Adipocyte (in vitro differentiated cells): ENCODE measurements around the gene RIN2.
A peak's percentile ranks its signal among the peaks of the same experiment; 100 is the strongest.

Experiments
- DNase-seq: peaks from one replicate; pipeline ENCODE4 v3.0.0-alpha.2; 2015; ENCODE audit warnings: low read depth
- H3K27me3 ChIP-seq: replicated peaks from 2 replicates; pipeline ENCODE4 v1.7.0; 2013; ENCODE audit warnings: mild to moderate bottlenecking, low read length, moderate library complexity; ENCODE audit not compliant: control insufficient read depth, insufficient read depth
- H3K36me3 ChIP-seq: 2 replicates; pipeline ENCODE4 v1.7.0; 2013; ENCODE audit warnings: low read length, mild to moderate bottlenecking, moderate library complexity; ENCODE audit not compliant: control insufficient read depth, insufficient read depth, severe bottlenecking
- H3K4me1 ChIP-seq: 2 replicates; pipeline ENCODE4 v1.7.0; 2013; ENCODE audit warnings: mild to moderate bottlenecking, low read length, moderate library complexity; ENCODE audit not compliant: control insufficient read depth, insufficient read depth
- H3K4me3 ChIP-seq: 2 replicates; pipeline ENCODE4 v1.7.0; 2013; ENCODE audit warnings: mild to moderate bottlenecking, low read length, moderate library complexity
- H3K9ac ChIP-seq: 2 replicates; pipeline ENCODE4 v1.7.0; 2013; ENCODE audit warnings: mild to moderate bottlenecking, low read length, moderate library complexity
- H3K9me3 ChIP-seq: 2 replicates; pipeline ENCODE4 v1.7.0; 2013; ENCODE audit warnings: mild to moderate bottlenecking, low read length, moderate library complexity; ENCODE audit not compliant: control insufficient read depth

The RIN2 gene

GRCh38 chr20:19779634-19780033 lies 21.6 kb downstream of the RIN2 start:
- Histone ChIP-seq H3K4me1 (peaks cover 51% of the 10 kb centered on the region), H3K36me3 (no peaks in the 10 kb centered on the region), H3K9me3 (no peaks in the 10 kb centered on the region), H3K4me3 (no peak overlapping the region), H3K9ac (no peak overlapping the region), H3K27me3 (no peaks in the 10 kb centered on the region)
- DNase-seq, result no peak

- H3K9me3 ChIP-seq, result no peaks in the 10 kb centered on the region
- H3K9ac ChIP-seq, result no peak overlapping the region
- no peak overlapping the region for H3K4me3 ChIP-seq
- H3K4me1 ChIP-seq, result peaks cover 51% of the 10 kb centered on the region
- H3K27me3 ChIP-seq, result no peaks in the 10 kb centered on the region
- DNase-seq, result no peak
- H3K36me3 ChIP-seq, result no peaks in the 10 kb centered on the region
Observed at GRCh38 chr20:19780261-19780660, 22.2 kb downstream of the RIN2 start.

- no peak overlapping the region for H3K4me3 ChIP-seq
- no peaks in the 10 kb centered on the region for H3K27me3 ChIP-seq
- no peaks in the 10 kb centered on the region for H3K36me3 ChIP-seq
- no peak for DNase-seq
- H3K9ac ChIP-seq, result no peak overlapping the region
- H3K4me1 ChIP-seq, result peaks cover 51% of the 10 kb centered on the region
- no peaks in the 10 kb centered on the region for H3K9me3 ChIP-seq
Observed at GRCh38 chr20:19781235-19781634, 23.2 kb downstream of the RIN2 start.

- H3K4me1 ChIP-seq, result peaks cover 47% of the 10 kb centered on the region
Observed at GRCh38 chr20:19782669-19783068, 24.6 kb downstream of the RIN2 start.

GRCh38 chr20:19783966-19784401 lies 25.9 kb downstream of the RIN2 start:
- Histone ChIP-seq H3K27me3 (no peaks in the 10 kb centered on the region), H3K36me3 (no peaks in the 10 kb centered on the region), H3K4me1 (peaks cover 34% of the 10 kb centered on the region), H3K4me3 (no peak overlapping the region), H3K9ac (no peak overlapping the region), H3K9me3 (no peaks in the 10 kb centered on the region)
- peak; percentile 59 for DNase-seq

More at GRCh38 chr20:19782669-19783068, 24.6 kb downstream of the RIN2 start:
- no peak overlapping the region for H3K9ac ChIP-seq
- no peak for DNase-seq
- no peak overlapping the region for H3K4me3 ChIP-seq
- no peaks in the 10 kb centered on the region for H3K9me3 ChIP-seq
- H3K36me3 ChIP-seq, result no peaks in the 10 kb centered on the region
- no peaks in the 10 kb centered on the region for H3K27me3 ChIP-seq

GRCh38 chr20:19784511-19785172 lies 26.6 kb downstream of the RIN2 start:
- Histone ChIP-seq H3K9me3 (no peaks in the 10 kb centered on the region), H3K4me1 (peaks cover 30% of the 10 kb centered on the region), H3K27me3 (no peaks in the 10 kb centered on the region), H3K4me3 (peak overlapping the region; percentile 57), H3K9ac (peak overlapping the region; percentile 75), H3K36me3 (no peaks in the 10 kb centered on the region)
- DNase-seq, result peak; percentile 94

GRCh38 chr20:19785173-19785982 lies 27.3 kb downstream of the RIN2 start:
- Histone ChIP-seq H3K36me3 (no peaks in the 10 kb centered on the region), H3K9me3 (no peaks in the 10 kb centered on the region), H3K27me3 (no peaks in the 10 kb centered on the region), H3K4me1 (peaks cover 27% of the 10 kb centered on the region), H3K9ac (peak overlapping the region; percentile 75), H3K4me3 (peak overlapping the region; percentile 57)
- DNase-seq, result peak; percentile 54

- DNase-seq, result no peak
- no peaks in the 10 kb centered on the region for H3K9me3 ChIP-seq
- H3K4me3 ChIP-seq, result peak overlapping the region; percentile 39
- H3K9ac ChIP-seq, result peak overlapping the region; percentile 75
- H3K36me3 ChIP-seq, result no peaks in the 10 kb centered on the region
- peaks cover 26% of the 10 kb centered on the region for H3K4me1 ChIP-seq
- no peaks in the 10 kb centered on the region for H3K27me3 ChIP-seq
Observed at GRCh38 chr20:19785983-19786285, 27.9 kb downstream of the RIN2 start.

- peaks cover 26% of the 10 kb centered on the region for H3K4me1 ChIP-seq
- H3K9me3 ChIP-seq, result no peaks in the 10 kb centered on the region
- peak; percentile 88 for DNase-seq
- no peaks in the 10 kb centered on the region for H3K27me3 ChIP-seq
- H3K36me3 ChIP-seq, result no peaks in the 10 kb centered on the region
- H3K9ac ChIP-seq, result peak overlapping the region; percentile 75
- peak overlapping the region; percentile 39 for H3K4me3 ChIP-seq
Observed at GRCh38 chr20:19786311-19786710, 28.3 kb downstream of the RIN2 start.

- Histone ChIP-seq H3K9ac (no peak overlapping the region), H3K4me1 (peaks cover 26% of the 10 kb centered on the region), H3K36me3 (no peaks in the 10 kb centered on the region), H3K27me3 (no peaks in the 10 kb centered on the region), H3K9me3 (no peaks in the 10 kb centered on the region), H3K4me3 (no peak overlapping the region)
- no peak for DNase-seq
Observed at GRCh38 chr20:19787366-19787765, 29.3 kb downstream of the RIN2 start.

GRCh38 chr20:19789009-19789408 lies 31.0 kb downstream of the RIN2 start:
- Histone ChIP-seq H3K9ac (no peak overlapping the region), H3K9me3 (no peaks in the 10 kb centered on the region), H3K4me3 (no peak overlapping the region), H3K36me3 (no peaks in the 10 kb centered on the region), H3K27me3 (no peaks in the 10 kb centered on the region), H3K4me1 (peaks cover 26% of the 10 kb centered on the region)
- DNase-seq, result no peak
